GM15510 (cell line): ENCODE data around the gene ACO2.

Source experiments
- POLR2A ChIP-seq: IDR thresholded peaks from 3 replicates; pipeline ENCODE4 v1.6.1; 2011; ENCODE audit warnings: borderline replicate concordance; ENCODE audit not compliant: insufficient read length; ENCODE audit errors: extremely low read depth

Gene ACO2

DNA sequence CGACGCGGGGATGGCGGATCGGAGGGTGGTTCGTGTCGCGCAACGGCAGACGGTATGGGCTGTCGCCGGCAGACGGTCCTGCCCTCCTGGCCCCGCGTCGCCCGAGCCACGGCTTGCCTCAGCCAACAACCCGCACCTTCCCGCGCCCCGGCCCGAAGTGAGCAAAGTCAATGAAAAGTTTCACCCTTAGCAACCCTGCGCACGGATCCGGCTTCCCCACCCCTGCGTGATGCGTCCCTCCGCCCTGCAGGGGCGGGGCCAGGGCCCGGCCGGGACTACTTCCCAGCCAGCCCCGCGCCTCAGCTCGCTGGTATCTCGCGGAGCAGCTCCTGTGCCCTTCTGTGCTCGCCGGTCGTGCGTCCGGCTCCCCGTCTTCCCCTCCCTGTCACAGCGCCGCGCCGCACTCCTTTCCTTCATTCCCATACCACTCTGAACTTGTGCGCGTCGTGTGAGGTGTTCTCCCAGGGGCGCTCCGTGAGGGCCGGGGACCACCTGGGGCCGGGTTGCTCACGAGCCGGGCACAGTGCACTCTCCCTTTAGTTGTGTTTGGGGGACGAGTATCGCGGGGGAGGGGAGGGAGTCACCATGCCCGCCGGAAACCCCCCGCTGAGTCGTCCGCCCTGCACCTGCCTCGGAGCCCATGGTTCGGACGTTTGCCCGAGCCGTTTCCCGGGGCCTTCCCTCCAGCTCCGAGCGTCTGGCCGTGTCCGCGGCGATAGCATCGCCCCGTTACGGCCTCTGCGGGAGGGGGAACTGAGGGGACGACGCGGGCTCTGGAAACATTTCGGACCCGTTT, 22.1 kb upstream of the ACO2 start, which contains the start of gene TOB2:
Gene TOB2 (minus strand): TSS at position 163 of the 796 bp plus-strand sequence. CDS start 9,456 bp downstream, outside the sequence.
- TF ChIP-seq POLR2A, result peak; percentile 99

DNA sequence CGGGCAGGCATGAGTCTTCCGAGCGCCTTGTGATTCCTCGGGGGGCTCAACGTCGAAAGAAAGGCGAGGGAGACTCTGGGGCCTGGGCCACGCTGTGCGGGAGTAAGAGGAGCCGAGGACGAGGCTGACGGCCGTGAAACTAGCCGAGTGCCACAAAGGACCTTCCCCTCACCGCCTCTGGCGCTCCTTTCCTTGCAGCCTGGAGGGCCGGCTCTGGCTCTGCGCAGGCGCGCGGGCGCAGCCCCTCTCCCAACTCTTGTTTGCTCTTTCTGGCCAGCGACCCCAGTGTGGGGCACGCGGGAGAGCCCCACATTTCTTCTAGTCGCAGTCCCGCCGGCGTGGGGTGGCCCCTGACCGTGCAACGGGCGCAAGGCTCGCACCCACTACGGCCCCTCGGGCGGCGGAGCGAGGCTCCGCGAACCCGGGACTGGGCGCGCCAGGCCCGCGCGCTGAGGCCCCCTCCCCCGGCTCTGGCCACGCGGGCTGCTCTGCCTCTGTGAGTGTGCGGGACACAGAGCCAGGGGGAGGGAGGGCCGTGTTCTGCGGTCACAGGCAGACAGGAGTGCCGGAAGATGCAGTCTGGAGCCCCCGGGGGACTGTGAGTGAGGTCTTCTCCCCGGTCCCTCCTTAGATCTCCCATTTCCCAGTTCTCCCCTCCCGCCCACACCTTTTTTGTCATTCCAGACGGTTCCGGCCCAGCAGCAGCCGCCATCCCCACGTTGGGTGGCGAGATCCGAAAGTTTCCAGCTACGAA, 21.3 kb upstream of the ACO2 start:
- TF ChIP-seq POLR2A, result peak; percentile 61

DNA sequence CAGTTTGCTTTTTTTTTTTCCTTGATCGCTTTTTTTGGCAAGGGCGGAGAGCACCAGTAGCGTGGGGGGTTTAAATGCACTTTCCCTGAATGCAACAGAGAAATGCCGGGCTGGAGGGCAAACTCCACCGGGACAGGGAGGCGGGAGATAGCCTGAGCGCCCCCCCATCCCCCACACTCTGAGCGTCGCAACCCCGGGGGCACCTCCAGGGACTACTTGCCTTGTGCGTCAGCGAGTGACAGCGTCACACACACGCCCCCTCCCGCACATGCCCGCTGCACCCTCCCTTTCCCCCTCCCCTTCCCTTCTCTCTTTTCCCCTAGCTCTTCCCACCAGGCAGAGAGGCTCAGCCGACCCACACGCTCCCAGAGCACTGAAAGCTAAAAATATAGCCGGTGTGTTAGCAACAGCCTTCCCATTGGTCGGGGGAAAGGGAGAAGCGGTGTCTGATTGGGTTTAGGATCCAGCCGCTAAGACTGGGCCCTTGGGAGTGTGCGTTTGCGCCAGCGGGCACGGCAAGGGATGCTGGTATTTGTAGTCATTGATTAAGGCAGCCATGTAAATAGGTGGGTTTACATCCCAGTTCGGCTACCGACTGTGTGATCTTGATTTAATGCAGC, 20.6 kb upstream of the ACO2 start:
- no peak for TF ChIP-seq POLR2A

DNA sequence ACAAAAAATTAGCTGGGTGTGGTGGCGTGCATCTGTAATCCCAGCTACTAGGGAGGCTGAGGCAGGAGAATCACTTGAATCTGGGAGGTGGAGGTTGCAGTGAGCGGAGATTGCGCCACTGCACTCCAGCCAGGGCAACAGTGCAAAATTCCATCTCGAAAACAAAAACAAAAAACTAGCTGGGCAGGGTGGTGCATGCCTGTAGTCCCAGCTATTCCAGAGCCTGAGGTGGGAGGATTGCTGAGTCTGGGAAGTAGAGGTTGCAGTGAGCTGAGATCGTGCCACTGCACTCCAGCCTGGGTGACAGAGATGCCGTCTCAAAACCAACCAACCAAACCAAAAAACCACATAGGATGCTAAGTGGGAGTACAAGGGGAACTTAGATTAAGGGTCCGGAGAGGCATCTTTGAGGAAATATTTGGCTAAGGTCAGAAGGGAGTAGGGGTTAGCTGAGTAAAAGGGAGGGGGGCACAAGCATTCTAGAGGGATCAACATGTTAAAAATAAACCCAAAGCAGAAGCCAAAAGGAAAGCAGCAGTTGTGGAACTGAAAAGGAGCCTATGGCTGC, 10.7 kb upstream of the ACO2 start:
- TF ChIP-seq POLR2A, result no peak

DNA sequence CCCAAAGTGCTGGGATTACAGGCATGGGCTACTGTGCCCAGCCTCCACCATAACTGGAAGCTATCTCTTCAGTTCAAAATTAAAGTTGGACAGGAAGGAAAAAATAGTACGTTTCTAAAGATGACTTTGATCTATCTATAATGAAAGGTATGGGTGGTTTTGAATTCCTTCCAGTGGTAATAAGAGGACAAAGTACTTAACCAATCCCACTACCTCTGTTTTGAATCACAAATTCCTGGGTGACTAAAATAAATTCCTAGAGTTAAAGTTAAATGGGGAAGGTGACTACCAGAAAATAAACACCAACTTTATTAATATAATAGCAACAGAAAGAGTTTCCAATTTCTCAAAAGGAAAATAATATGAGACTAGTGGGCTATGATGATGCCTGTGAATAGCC, 9.5 kb upstream of the ACO2 start:
- TF ChIP-seq POLR2A, result no peak

DNA sequence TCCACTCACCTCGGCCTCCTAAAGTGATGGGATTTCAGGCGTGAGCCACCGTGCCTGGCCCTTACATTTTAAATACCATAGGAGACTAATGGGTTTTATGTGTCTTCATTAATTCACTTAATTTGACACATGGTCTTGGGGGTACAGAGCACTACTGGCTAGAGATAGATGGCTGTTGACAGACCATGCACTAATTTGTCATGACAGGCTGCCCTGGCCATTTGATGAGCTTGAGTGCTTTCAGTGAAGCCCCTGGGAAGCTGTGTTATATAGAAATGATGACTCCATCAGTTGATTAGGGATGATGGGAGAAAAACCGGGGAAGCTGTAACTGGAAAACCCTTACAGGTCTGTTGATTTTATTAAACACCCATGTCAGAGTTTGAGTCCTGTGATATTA, 7.0 kb upstream of the ACO2 start:
- no peak for TF ChIP-seq POLR2A

DNA sequence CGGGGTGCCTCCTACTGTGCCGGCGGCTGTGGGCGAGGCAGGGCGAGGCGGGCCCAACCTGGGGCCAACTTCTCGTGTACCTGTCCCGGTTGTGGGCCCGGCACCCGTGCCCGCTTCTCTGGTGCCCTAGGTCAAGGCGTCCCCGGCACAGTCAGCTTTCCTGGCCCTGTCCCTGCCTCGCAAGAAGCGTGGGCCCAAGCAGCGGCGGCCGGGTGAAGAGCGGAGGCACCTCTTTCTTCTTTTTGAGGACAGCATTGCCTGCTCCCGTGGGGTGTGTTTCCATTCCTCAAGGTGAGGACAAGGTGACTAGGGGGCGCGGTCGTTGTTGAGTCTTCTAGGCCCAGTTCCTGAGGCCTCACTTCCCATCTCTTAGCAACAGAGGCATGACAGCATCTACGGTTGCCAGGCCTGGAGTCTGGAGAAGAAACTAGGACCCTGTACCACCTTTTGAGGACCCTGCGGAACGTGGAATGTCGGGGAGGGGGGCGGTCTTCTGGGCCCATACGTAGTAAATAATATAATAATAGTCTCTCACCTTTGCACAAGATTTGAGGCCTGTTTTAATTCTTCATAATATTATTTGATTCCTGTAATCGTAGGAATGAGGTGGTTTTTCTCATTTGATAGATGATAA, 418 bp downstream of the ACO2 start:
- no peak for TF ChIP-seq POLR2A

DNA sequence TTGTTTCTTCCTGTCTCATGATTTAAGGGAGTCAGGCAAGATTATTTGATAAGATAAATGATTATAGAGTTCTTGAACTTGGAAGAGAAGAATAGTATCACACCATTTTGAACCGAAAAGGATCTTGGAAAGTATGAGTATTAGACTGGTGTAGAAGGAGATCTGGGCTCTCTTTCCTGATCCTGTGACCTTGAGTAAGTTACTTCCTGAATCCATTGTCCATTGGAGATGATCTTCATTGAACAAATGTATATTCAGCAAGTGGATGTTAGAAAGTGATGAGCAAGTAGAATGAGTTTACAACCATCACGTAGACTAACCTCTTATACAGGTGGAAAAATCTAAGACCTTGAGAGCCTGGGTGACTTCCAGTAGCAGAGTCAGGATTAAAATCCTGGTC, 2.0 kb downstream of the ACO2 start:
- no peak for TF ChIP-seq POLR2A

DNA sequence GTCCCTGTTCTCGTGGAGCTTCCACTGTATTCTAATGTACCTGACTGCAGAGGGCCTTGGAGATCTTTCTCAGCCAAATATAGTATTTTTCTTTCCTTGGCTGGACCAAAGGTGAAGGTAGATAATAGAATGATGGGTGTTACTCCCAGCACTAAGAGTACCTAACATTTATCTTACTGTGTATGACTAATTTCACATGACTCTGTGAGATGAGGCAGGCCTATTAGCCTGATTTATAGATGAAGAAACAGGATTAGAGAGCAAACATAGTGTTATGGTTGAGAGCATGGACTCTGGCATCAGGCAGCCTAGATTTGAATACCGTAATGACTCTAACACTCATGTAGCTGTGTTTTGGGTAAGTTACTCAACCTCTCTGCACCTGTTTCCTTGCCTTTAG, 2.7 kb downstream of the ACO2 start:
- TF ChIP-seq POLR2A, result no peak

DNA sequence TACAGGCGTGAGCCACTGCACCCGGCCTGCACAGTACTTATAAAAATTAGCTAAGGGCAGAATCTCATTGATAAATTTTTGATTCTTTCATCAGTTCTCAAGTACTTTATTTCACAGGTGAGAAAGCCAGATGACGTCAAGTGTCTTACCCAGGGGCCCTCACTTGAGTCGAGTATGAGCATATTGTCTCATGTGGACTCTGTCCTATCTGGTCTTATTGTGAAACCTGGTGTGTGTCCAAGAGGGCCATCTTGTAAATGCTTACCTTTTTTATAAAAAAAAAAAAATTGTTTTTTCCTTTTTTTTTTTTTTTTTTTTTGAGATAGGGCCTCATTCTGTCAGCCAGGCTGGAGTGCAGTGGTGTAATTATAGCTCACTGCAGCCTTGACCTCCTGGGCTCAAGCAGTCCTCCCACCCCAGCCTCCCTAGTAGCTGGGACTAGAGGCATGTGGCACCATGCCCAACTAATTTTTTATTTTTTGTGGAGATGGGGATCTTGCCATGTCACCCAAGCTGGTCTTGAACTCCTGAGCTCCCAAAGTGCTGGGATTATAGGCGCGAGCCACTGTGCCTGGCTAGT, 6.0 kb downstream of the ACO2 start:
- TF ChIP-seq POLR2A, result no peak

DNA sequence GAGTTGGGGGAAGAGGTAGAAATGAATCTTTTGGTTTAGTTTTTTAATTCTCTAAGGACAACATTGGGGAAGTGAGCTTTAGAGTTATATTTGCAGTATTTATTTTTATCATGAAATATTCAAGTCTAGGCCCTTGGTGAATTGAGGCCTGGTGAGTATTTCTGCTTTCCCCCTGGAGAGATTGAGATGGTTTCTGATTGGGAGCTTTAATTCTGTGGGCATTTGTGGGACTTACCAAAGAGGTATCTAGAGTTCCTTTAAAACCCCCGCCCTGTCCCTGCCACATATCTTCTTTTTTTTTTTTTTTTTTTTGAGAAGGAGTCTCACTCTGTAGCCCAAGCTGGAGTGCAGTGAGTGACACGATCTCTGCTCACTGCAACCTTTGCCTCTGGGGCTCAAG, 9.6 kb downstream of the ACO2 start:
- no peak for TF ChIP-seq POLR2A

DNA sequence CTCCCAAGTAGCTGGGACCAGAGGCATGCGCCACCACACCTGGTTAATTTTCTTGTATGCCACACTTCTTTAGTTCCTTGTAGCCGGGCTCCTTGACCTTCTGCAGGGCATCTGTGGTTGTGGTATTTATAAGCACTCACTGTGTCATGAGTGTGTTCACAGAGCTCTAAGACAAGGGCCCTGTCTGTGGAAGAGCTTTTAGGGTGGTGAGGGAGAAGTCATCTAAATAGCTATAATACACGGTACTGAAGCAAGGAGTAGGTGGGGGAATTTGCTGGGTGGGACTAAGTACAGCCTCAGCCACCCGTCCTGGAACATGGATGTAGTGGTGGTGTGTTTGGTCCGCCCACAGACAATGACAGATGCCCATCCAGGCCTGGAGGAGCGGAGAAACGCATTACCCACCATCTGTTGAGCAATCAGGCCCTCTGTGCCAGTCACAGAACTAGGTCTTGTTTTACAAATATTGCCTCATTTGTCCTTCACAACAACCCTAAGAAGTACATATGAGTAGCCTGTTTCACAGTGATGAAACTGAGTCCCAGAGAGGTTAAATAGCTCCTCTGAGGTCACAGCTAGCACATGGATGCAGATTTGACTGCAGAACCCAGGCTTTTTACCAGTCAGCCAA, 10.1 kb downstream of the ACO2 start:
- TF ChIP-seq POLR2A, result no peak

DNA sequence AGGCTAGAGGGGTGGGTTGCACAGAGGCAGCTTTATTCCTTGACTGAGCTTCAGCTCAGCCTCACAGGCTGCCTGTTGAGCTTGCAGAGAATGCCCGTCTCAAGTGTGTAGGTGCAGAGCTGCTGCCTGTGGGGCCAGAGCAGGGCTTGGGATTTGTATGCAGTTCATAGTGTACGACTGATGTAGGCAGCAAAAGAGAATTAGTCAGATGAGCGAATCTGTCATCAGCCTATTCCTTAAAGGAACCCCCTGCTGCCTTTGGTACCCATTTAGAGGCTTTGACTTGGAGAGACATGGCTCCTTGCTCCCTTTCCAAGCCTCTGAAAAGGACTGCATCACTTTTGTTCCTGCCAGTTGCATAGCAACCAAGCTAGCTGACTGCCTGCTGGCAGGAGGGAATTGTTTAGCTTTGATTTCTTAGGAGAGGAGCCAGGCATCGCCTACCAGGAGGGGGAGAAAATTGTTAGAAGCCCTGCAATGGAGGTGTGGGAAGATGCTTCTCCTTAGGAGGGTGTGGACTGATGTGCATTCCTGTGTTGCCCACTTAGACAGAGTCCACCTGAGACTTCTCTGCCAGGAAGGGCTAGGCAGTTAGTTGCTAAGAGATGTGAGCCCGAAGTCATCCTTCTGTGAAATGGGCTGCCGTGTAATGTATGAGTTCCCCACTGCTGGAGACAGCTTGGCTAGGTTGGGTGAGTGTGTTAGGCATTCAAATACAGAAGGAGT, 10.9 kb downstream of the ACO2 start:
- TF ChIP-seq POLR2A, result no peak
